BE2C (cell line): ENCODE results near the gene SIGMAR1.

Source experiments
- DNase-seq: peaks from one replicate; pipeline ENCODE4 v3.0.0-alpha.2; 2020
- H3K27me3 ChIP-seq: fragments of 250-450 bp; sonication (Bioruptor Pico); 2 replicates; pipeline ENCODE4 v1.5.1; 2020; ENCODE audit warnings: mild to moderate bottlenecking
- H3K36me3 ChIP-seq: fragments of 250-450 bp; sonication (Bioruptor Pico); 2 replicates; pipeline ENCODE4 v1.5.1; 2020; ENCODE audit warnings: mild to moderate bottlenecking
- H3K4me1 ChIP-seq: fragments of 250-450 bp; sonication (Bioruptor Pico); 2 replicates; pipeline ENCODE4 v1.5.1; 2020
- H3K4me3 ChIP-seq: 2 replicates; pipeline ENCODE4 v1.5.1; 2011; ENCODE audit warnings: low read depth, low read length
- H3K9me3 ChIP-seq: fragments of 250-450 bp; sonication (Bioruptor Pico); 2 replicates; pipeline ENCODE4 v1.5.1; 2020
- TF ChIP-seq, protein P1 (sequence below): IDR thresholded peaks from 2 replicates; pipeline ENCODE4 v1.5.1; 2012; ENCODE audit warnings: mild to moderate bottlenecking, low read depth, low read length

Gene SIGMAR1

GRCh38 chr9:34611811-34612787 is 25.5 kb downstream of the SIGMAR1 start, which contains the start of gene RPP25L:
RPP25L (minus strand) TSS chr9:34612097; CDS start chr9:34611296, 801 bp downstream.
- Histone ChIP-seq H3K9me3 (no peaks in the 10 kb centered on the region), H3K27me3 (no peaks in the 10 kb centered on the region), H3K4me3 (peak within 1 kb of the TSS; percentile 88), H3K4me1 (no peaks in the 10 kb centered on the region; the same call in 1 of the 2 replicates), H3K36me3 (0 out of 2 replicates have a peak, but pooled peaks cover under 1% of the 10 kb centered on the region)
- peak; percentile 92 for DNase-seq
- TF ChIP-seq, protein P1, sequence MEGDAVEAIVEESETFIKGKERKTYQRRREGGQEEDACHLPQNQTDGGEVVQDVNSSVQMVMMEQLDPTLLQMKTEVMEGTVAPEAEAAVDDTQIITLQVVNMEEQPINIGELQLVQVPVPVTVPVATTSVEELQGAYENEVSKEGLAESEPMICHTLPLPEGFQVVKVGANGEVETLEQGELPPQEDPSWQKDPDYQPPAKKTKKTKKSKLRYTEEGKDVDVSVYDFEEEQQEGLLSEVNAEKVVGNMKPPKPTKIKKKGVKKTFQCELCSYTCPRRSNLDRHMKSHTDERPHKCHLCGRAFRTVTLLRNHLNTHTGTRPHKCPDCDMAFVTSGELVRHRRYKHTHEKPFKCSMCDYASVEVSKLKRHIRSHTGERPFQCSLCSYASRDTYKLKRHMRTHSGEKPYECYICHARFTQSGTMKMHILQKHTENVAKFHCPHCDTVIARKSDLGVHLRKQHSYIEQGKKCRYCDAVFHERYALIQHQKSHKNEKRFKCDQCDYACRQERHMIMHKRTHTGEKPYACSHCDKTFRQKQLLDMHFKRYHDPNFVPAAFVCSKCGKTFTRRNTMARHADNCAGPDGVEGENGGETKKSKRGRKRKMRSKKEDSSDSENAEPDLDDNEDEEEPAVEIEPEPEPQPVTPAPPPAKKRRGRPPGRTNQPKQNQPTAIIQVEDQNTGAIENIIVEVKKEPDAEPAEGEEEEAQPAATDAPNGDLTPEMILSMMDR, result no peak

DNA sequence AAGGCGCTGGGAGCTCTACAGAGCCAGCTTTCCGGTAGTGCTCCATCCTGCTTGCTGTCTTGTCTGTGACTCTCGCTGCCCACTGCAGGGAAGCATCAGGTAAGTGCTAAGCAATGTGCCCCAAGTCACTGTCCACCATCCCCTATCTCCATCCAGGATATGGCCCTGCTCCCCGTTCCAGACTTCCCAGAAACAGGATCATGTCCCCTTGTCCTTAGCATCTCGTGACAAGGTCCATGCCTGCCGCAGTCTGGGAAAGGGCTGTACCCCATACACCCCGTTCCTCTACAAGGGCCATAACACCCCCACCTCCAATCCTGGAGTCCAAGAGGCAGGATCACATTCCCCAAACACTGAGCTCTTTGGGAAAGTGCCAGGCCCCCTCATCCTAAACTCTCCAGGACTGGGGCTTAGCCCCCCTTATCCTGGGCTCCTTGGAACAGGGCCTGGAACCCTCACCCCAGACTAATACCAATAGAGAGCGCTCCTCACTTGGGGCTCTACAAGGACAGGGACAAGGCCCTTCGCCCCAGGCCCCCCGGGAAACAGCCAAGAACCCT is 26.3 kb downstream of the SIGMAR1 start:
- Histone ChIP-seq H3K4me3 (peak overlapping the region; percentile 88), H3K9me3 (no peaks in the 10 kb centered on the region), H3K4me1 (no peaks in the 10 kb centered on the region; the same call in 1 of the 2 replicates), H3K36me3 (no peaks in the 10 kb centered on the region), H3K27me3 (no peaks in the 10 kb centered on the region)
- no peak for DNase-seq
- TF ChIP-seq, protein P1, result no peak

DNA sequence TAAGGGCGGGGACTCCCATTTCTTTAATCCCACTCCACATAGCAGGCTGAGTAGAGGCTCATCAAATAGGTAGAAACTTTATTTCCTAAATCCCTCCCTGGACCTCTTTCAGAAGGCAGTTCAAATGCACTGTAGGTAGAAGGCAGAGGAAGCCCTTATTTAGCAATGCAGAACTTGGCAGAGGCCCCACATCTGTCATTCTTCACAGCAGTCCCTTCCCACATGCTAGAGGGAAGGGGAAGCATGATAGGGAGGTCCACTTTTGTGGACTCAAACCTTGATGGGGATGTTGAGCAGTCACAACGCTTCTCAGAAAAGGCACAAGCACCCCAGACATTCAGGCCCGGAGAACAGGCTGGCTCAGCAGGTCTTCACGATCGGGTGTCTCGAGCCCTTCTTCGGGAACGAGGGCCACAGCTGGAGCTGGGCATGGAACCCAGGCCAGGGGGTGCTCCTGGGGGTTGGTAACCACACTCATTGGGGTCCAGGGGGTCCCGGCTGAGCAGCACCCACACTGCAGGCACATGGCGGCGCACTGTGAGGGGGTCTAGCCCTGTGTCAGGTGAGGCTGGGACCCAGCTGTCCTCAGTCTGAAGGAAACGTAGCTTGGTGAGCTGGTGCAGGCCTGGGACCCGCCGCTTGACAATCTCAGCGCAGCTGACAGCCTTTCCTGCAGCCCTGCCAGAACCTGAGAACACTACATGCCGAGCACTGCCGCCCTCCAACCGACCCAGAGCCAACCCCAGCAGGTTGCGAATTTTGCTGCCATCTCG is 27.0 kb downstream of the SIGMAR1 start:
- TF ChIP-seq, protein P1, result no peak
- H3K4me3 ChIP-seq, result peak overlapping the region; percentile 88
- H3K9me3 ChIP-seq, result no peaks in the 10 kb centered on the region
- no peaks in the 10 kb centered on the region for H3K27me3 ChIP-seq
- H3K36me3 ChIP-seq, result no peaks in the 10 kb centered on the region
- H3K4me1 ChIP-seq, result no peaks in the 10 kb centered on the region; the same call in 1 of the 2 replicates
- DNase-seq, result no peak

- TF ChIP-seq, protein P1, result no peak
- DNase-seq, result no peak
- no peaks in the 10 kb centered on the region for H3K9me3 ChIP-seq
Observed at GRCh38 chr9:34607331-34607730, 30.3 kb downstream of the SIGMAR1 start.

DNA sequence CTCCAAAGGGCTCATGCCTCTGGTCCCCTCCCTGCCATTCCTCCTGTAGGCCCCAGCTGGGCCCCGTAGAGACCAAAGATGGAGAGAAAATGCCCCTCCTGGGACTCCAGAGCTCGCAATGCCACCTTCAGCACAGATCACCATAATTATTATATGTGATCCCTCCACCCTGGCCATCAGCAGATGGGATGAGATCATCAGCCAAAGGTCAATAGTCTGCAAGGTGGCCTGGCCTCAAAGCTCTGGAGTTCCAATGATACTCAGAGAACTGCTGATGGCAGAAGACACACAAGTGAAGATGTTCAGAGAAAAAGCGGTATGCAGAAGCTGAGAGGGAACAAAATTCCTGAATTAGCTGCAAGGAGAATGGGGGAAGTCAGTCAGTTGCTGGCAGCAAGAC is 30.7 kb downstream of the SIGMAR1 start:
- TF ChIP-seq, protein P1, result no peak
- Histone ChIP-seq H3K27me3 (no peaks in the 10 kb centered on the region), H3K4me1 (no peaks in the 10 kb centered on the region; the same call in 1 of the 2 replicates), H3K4me3 (no peak overlapping the region), H3K36me3 (no peaks in the 10 kb centered on the region), H3K9me3 (no peaks in the 10 kb centered on the region)
- no peak for DNase-seq

More at GRCh38 chr9:34607331-34607730, 30.3 kb downstream of the SIGMAR1 start:
- Histone ChIP-seq H3K4me3 (no peak overlapping the region), H3K27me3 (no peaks in the 10 kb centered on the region), H3K36me3 (no peaks in the 10 kb centered on the region), H3K4me1 (no peaks in the 10 kb centered on the region; the same call in 1 of the 2 replicates)
